ENCODE data around the gene ENTPD2.
"Not testable (repeated sequence)": the region's sequence is repeated elsewhere in the genome, so short reads cannot be mapped to it uniquely, and the experiment has no call there.

Gene ENTPD2

DNA sequence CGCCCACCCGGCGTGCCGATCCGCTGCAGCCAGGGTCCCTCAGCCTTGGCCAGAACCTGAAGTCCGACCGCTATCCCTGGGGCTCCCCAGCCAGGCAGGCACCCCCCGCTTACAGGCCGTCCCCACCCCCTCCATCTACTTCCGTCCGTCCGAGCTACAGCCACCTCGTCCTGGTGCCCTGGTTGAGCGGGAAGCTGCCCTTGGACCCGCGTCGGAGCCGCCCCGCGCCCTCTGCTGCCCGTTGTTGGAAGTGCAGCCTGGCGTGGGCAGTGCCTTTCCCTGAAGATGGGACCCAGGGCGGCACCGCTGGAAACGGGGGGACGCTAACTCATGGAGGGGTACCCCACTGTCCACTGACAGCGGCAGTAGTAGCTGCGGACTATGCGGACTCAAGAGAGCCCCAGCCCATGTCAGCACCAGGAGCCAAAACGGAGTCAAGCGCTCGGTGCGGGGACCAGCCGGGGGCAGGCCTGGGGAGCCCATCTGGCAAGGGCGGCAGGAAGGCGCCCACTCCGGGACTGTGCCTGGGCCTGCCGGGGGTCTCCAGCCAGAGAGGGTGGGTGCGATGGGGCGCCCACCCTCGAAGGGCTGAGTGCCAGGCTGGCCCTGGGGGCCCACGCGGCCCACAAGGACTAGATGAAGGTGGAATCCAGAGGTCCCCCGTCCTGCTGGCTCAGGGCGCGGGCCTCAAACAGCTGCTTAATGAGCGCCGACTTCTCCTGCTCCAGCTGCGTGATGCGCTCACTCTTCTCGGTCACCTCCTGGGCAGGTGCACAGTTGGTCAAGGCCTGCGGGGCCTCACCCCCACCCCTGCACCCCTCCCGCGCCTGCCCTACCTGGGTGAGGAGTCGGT, 10.4 kb upstream of the ENTPD2 start:
- DNase-seq (ENCODE audit: low spot score): peak; percentile 48

DNA sequence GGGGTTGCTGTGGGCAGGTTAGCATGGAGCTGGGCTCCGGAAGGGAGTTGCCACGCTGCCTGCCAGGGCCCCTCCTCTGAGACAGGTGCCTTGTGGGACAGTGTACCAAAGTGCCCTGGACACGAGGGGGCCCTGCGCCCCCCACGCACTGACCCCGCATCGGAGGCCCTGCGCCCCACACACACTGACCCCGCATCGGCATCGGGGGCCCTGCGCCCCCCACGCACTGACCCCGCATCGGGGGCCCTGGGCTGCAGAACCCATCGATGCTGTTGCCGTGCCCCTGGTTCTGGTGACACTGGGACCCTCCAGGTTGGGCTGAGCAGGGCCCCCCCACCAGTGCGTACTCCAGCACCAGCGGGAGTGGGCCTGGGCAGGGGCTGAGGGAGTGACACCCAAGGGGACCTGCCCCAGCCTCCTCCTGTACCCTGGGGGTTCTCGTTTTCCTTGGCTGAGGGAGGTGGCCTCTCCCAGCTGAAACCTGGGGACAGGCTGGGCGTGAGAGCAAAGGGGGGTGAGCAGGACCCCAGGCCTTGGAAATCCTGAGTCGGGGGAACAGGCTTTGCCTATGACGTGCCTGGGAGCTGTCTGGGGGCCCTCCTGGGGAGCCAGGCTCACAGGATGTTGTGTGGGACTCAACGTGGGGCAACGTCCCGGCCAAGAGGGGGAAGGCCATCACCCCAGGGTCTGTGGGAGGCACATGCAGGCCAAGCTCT, 9.6 kb upstream of the ENTPD2 start:
- DNase-seq (ENCODE audit: low spot score): no peak

DNA sequence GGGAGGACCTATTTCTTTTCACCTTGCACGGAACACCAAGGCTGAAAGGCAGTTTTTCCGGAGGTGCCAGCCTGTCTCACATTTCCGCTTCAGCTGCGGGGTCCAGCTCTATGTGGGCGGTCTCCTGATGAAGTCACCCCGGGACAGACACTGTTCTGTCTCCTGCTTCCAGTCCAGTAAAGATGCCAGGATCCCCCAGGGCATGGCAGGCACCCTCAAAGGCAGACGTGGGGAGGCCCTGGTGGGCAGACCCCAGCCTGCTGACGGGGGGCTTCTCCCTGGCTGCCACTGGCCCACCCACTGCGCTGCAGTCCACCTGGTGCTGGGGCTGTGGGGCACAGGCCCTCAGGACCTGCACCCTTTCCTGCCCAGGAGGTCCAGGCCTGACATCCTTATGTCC, 8.9 kb upstream of the ENTPD2 start:
- not testable (repeated sequence) for DNase-seq (ENCODE audit: low spot score)

DNA sequence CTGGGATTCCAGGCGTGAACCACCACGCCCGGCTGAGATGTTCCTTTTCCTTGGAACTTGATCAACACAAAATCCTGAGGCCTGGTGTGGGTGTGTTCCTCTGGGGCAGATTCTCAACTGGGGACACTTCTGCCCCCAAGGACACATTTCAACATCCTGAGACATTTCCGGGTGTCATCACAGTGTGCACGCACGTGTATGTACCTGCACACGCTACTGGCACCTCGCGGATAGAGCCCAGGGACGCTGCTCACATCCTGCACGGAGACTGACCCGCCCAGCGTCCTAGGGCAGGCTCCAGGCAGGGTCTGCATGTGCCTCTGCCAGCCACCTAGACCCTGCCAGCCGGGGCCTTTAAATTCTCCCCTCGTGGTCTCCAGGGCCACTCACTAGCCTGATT, 8.5 kb upstream of the ENTPD2 start:
- DNase-seq (ENCODE audit: low spot score): no peak

DNA sequence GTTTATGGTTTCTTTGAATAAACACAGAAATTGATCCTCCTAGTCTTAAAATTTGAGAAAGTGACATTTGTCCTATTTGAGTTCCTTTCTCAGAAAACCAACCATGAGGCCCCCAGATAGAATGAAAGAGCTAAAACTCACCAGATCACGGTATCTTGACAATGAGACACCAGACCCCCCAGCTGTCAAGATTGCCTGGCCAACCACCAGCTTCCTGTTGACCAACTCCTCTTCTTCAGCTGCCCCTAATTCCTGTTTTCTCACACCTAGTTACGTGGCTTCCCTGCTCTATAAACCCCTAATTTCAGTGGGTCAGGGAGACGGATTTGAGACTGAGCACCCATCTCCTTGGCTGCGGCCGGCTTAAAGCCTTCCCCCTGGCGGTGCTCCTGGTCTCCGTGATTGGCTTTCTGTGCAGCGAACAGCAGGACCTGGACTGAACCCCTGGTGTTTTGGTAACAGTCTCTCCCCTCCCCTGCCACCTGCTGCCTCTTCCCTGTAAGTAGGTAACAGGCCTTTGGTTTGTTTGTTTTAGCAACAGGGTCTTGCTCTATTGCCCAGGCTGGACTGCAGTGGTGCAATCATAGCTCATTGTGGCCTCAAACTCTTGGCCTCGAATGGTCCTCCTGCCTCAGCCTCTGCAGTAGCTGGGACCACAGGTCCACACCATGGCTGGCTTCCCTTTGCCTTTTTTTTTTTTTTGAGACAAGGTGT, 4.8 kb upstream of the ENTPD2 start:
- no peak for DNase-seq (ENCODE audit: low spot score)

DNA sequence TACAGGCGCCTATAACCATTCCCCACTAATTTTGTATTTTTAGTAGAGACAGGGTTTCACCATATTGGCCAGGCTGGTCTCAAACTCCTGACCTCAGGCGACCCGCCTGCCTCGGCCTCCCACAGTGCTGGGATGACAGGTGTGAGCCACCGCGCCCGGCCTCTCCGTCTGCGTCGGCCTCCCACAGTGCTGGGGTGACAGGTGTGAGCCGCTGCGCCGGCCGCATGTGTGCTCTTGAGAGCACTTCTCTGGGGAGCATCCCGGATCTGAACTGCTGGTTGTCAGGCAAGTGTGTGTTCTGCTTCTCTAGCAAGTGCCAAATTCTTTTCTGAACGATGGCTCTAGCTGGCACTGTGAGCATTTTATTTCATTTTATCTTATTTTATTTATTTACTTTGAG, 3.7 kb upstream of the ENTPD2 start:
- no peak for DNase-seq (ENCODE audit: low spot score)

DNA sequence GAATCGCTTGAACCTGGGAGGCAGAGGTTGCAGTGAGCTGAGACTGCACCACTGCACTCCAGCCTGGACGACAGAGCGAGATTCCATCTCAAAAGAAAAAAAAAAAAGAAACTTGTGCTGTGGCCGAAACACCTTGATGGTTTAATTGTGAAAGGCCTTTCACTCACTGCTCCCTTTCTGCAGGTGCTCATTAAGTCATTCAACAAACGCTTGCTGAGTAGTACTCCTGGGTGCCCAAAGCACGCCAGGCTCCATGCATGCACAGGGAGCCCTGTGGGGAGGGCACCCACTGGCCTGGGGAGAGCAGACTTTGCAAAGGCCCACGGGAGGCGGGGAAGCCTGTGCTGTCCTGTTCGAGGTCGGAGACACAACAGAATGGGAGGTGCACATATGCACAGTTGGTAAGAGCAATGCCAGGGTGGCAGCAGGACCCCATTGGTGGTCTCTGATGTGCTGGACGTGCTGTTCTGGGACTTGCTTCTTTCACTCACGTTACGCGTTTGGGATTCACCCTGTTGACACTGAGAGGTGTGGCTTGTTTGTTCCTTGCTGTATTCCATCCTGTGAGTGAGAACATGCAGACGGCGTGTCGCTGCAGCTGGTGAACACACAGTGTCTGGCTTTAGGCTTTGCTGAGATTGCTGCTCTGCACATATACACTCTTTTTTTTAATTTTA, 3.0 kb upstream of the ENTPD2 start:
- DNase-seq (ENCODE audit: low spot score): no peak

DNA sequence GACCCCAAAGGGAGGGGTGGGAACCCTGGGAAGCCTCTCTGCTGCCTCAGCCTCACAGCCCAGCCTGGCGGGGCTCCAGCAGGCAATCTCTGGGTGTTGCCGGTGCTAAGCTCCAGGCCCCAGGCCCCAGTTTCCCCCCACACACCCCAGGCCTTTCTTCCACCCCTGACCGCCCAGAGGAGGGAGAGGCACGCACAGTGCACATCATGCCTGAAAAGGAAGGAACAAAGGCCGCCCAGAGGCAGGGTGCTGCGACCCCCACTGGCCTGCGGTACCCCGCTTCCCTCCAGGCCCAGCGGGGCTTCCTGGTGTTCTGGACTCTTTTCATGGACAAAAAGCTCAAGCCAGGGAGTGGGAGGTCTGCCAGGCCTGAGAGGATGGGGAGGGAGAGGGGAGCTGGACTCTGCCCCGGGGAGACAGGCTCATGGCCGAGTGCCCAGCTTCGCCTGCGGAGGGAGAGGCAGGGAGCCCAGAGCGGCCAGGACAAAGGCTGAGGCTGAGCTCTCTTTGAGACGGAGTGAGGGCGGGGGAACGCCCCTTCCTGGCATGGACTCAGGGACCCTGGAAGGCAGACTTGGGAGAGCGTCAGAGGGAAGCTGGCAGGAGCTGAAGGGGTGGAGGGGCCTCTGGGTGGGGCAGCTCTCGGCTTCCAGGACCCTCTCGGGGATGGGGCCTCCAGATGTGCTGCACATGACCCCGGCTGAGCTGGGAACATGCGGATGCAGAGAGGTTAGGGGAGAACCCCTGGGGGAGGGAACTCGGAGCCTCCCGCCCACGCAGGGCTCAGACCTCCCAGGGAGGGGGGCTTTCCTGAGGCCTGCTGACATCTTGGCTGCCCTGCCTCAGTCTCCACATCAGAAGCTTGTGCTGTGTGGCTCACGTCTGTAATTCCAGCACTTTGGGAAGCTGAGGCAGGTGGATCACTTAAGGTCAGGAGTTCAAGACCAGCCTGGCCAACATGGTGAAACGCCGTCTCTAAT, 1.8 kb upstream of the ENTPD2 start:
- DNase-seq (ENCODE audit: low spot score): no peak

DNA sequence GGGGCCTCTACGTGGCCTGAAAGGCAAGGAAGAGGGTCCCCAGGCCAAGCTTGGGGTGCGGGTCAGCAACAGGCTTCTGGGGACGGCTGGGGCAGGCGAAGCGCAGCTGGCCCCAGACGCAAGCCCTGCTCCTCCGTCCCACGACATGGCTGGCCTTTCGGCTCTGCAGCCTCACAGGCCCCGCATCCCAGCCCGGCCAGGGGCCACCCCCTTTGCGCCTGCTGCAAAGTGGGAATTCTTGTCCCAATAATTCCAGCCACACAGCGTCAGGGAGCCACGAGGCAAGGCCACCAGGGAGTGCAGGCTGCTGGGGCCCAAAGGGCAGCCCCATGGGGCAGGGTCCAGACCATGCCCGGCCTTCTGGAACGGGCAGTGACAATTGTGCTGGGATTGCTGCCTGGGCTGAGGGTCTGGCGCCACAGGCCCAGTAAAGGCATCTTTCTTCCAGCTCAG, 1.1 kb upstream of the ENTPD2 start:
- no peak for DNase-seq (ENCODE audit: low spot score)

DNA sequence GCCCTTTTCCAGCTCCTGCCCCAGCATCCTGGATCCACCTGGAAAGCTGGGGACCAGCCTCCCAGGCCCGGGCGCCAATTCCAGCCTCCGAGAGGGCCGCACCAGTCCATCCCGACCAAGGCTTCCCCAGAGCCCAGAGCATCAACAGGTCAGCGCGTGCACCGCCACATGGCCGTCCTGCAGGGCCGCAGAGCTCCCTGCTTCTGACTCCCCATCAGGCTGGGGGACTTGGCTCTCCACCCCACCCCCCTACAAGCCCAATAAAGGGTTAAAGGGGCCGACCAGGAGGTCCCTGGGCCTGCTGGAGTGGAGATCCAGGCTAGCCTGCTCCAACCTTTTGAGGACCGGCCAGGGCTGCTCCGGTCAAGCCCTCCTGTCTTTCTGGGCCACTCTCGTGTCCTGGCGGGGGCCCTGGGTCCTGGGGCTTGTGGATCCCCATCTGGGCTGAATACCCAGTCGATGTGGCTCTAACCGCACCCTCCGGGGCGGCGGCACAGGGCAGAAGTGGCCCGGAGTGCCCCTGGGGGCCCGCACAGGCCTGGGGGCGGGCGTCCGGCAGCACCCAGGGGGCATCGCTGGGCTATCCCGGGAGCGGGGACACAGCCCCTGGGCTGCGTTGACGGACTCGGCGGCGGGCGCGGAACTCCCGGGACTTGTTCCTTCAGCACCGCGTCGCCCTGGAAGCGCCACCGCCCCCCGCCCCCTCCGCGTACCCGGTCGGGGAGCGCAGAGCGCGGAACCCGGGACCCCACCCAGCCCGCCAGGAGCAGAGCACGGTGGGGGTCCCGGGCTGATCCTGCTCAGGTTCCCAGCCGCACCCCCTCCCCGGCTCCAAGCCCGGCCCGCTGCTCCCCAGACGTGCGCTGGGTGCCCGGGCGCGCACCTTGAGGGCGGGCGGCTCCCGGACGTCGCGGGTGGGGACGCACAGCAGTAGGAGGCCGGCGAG, 590 bp downstream of the ENTPD2 start:
- DNase-seq (ENCODE audit: low spot score): no peak

DNA sequence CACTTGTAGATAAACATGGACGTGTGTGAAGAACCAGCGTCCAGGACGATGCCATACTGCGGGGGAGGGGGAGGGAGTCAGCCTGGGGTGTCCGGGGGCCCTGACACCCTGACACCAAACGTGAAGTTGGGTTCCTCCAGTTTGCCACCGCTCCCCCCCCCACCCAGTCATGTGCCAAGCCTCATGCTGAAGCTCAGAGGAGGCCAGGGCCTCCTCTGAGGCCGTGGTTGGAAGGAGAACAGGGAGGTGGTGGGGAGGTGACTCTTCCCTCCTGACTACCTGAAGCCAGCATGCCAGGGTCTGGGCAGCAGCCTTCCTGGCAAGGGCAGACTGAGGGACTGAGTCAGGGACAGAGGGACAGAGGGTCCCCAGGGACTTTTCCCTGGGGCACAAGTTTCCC, 1.6 kb downstream of the ENTPD2 start:
- DNase-seq (ENCODE audit: low spot score): no peak

DNA sequence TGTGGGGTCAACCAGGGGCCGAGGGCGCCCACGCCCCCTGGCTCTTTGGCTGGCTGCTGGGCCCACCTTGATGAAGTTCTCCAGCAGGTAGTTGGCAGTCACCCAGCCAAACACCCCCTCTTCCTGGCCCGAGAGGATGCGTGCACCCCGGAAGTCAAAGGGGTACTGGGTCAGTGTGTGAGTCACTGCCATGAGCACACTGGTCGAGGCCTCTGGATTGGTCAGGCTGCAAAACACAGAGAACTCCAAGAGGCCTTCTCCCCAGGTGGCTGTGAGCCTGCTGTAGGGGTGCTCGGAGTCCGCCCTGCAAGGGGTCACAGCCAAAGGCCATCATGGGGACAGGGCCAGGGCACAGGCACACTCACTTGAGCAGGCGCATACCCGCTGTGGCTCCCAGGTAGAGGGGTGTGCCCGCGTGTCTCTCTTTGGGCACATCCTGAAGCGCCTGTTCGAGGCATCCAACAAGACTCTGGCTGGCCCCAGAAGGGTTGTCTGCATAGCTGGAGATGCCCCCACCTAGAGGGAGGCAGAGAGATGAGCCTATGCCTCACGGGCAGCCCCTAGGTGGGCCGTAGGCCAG, 2.6 kb downstream of the ENTPD2 start:
- DNase-seq (ENCODE audit: low spot score): no peak

DNA sequence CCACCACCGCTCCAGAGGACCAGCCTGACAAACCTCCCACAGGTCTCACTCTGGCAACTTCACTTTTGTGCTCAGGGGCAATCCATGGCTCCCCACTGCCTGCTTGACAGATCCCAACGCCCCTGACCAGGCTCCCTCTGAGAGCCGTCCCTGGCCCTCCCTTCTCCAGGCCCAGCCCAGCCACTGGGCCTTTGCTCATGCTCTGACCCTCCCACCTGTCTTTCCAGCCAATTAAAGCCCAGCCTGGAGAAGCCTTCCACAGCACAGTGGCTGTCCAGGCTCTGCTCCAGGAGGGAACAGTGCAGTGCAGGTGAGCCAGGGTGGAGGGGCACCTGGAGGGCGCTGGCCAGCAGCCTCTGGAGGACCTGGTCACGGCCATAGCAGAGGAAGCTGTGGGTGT, 3.3 kb downstream of the ENTPD2 start:
- DNase-seq (ENCODE audit: low spot score): no peak

DNA sequence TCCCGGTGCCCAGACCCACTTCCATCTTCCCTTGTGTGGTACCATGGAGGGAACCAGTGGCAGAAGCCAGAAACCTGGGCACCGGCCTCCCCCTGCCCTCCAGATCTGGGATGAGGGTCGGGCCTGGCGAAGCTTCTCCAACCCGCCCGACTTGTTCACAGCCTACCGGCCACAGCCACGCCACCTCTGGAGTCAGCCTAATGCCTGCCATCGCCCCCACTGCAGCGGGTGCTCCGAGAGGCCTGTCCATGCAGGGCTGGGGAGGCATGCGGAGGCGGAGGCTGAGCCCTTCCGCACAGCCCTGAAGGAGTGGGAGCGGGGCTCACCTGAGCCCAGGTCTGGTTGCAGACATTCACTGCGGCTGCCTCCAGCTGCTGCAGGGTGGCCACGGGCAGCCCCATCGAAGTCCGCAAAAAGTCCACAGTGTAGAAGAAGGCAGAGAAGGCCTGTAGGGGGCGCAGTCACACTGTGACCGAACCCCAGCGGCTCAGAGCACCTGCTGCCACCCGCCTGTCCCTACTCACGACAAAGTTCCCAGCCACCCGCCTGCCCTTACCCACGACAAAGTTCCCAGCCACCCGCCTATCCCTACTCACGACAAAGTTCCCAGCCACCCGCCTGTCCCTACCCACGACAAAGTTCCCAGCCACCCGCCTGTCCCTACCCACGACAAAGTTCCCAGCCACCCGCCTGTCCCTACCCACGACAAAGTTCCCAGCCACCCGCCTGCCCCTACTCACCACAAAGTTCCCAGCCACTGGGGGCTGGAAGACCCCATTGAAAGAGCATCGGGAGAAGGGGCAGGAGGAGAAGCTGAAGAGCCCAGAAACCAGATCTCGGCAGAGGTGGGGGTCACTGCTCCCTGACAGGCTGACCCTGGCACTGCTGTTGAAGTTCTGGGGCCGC, 4.1 kb downstream of the ENTPD2 start:
- no peak for DNase-seq (ENCODE audit: low spot score)

DNA sequence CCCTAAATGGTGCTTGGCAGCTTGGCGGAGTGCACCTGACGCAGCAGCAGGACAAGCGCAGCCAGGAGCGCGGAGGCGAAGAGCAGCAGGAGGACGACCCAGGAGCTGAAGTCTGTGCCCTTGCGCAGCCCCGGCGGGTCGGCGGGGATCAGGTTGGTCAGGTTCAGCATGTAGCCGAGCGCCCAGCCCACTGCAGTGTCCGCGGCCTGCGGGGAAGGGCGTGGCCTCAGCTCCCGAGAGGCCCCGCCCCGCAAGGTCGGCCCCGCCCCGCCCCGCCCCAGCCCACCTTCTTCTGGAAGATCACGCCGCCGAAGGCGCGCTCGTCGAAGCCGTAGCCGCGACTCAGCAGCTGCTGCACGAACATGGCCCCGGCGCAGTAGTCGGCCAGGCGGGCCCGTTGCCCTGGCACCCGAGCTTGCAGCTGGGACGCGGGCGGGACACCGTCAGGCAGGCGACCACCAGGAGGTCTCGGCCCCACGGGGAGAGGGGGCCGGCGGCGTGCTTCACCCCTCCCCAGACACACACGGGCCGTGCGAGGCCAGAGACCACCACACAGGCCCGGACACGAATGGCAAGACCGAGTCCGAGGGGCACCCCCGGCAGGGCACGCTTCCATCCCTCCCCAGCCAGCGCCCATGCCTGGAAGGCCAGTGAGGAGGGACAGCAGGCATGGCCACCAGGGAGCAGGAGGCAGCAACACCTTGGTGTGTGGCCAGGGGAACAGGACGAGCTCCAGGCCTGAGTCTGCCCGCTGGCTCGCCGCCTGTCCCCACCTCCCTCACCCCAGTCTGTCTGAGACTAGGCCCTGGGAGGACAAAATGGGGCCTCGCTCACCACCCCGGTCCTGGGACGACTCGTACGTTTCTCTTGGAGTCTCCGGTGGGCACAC, 5.0 kb downstream of the ENTPD2 start:
- DNase-seq (ENCODE audit: low spot score): no peak

DNA sequence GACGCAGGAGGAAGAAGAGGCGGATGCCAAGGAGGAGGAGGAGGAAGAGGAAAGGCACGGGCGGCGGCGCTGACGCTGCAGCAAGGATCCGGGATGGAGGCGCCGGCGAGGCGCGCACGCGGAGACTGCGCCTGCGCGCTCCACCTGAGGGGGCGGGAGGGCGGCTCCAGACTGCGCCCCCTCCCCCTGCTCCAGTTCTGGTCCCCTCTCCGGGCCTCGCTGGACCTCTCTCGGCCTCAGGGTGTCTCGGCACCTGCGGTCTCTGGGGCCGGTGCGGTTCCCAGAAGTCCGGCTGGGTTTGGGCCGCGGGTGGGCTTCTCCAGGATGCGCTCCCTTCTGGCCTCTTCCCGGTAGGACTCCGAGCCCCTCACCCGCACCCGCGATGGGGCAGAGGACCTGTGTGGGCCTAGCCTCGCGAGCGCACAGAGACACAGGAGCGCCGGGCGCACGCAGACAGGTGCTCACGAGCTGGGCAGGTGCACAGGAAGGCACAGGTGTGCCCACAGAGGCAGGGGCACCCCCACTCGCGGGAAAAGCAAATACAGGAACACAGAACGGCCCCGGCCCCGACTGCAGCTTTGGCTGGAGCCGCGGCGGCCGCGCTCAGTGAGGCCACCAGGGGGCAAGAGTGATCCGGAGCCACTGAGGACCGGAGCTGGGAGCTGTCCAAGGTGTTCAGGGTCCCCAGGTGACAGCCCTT, 7.6 kb downstream of the ENTPD2 start, which contains the start of gene NPDC1:
Gene NPDC1 (minus strand): TSS at position 90 of the 700 bp plus-strand sequence. CDS start 188 bp downstream, outside the sequence.
- DNase-seq (ENCODE audit: low spot score): peak; percentile 84

All from kidney capillary endothelial cell (primary cell).